GM10248 (cell line): ENCODE results near the gene CABP2.
A peak's percentile ranks its signal among the peaks of the same experiment; 100 is the strongest.
"Not testable (repeated sequence)": the region's sequence is repeated elsewhere in the genome, so short reads cannot be mapped to it uniquely, and the experiment has no call there.

Experiments used
- CTCF ChIA-PET: fragments of 300-600 bp; sonication (Branson Sonifier 250); formaldehyde crosslinking; extraction: SDS; loops from one replicate; lab custom pipeline; 2021; ENCODE audit warnings: antibody characterized with exemption; lab: Yijun Ruan, JAX
- POLR2A ChIA-PET: fragments of 350-650 bp; sonication (Branson Sonifier 250); formaldehyde crosslinking; extraction: SDS; loops from one replicate; lab custom pipeline; 2020; ENCODE audit warnings: antibody characterized with exemption; lab: Yijun Ruan, JAX
- DNase-seq: peaks from one replicate; pipeline ENCODE4 v3.0.0; 2012; ENCODE audit errors: extremely low spot score
- CTCF ChIP-seq: IDR thresholded peaks from 2 replicates; pipeline ENCODE4 v1.5.1; 2012; ENCODE audit warnings: mild to moderate bottlenecking, low read depth; ENCODE audit errors: extremely low read depth, missing control alignments, control extremely low read depth

CABP2 gene

GRCh38 chr11:67482827-67483798 lies 40.1 kb downstream of the CABP2 start, which contains the start of gene AIP:
TSS of gene AIP (plus strand) at chr11:67483026. CDS start at chr11:67483159, 133 bp downstream.
- POLR2A ChIA-PET: interaction anchor here (0.9 to 1.0 kb wide), 4 partner anchors 10 to 47 kb away, joined by 3 to 5 read pairs (median 3); partner anchors contain the start of gene PTPRCAP
- CTCF ChIA-PET: interaction anchor here (0.7 to 2.5 kb wide), 6 partner anchors 8 to 82 kb away, joined by 3 to 12 read pairs (median 6); partner anchors contain the start of genes PITPNM1 and TMEM134
- no peak for TF ChIP-seq CTCF
- DNase-seq: peak; percentile 94

- ChIA-PET CTCF (interaction anchor here (0.7 to 2.5 kb wide), 8 partner anchors 9 to 100 kb away, joined by 3 to 12 read pairs (median 4); partner anchors contain the start of genes PITPNM1 and TMEM134), POLR2A (interaction anchor here (0.9 to 1.0 kb wide), 4 partner anchors 11 to 46 kb away, joined by 3 to 5 read pairs (median 3); partner anchors contain the start of gene PTPRCAP)
- no peak for TF ChIP-seq CTCF
- no peak for DNase-seq
Measured at GRCh38 chr11:67482275-67482826, 40.9 kb downstream of the CABP2 start.

GRCh38 chr11:67477344-67478050 lies 45.7 kb downstream of the CABP2 start:
- CTCF ChIA-PET: interaction anchor here (1.2 kb wide), 1 partner anchor 126 kb away, joined by 5 read pairs; no protein-coding TSS in a partner anchor
- DNase-seq, POLR2A ChIA-PET: not testable (repeated sequence)

DNA sequence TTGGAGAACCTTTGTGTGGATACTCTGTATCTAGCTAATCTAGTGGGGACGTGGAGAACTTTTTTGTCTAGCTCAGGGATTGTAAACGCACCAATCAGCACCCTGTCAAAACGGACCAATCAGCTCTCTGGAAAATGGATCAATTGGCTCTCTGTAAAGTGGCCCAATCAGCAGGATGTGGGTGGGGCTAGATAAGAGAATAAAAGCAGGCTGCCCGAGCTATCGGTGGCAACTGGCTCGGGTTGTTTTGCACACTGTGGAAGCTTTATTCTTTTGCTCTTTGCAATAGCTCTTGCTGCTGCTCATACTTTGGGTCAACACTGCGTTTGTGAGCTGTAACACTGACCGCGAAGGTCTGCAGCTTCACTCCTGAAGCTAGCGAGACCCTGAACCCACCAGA lies 46.6 kb downstream of the CABP2 start:
- DNase-seq, CTCF ChIA-PET: not testable (repeated sequence)
- POLR2A ChIA-PET: interaction anchor here (1.3 kb wide), 1 partner anchor 75 kb away, joined by 4 read pairs; the partner anchor contains the start of gene PPP1CA

DNA sequence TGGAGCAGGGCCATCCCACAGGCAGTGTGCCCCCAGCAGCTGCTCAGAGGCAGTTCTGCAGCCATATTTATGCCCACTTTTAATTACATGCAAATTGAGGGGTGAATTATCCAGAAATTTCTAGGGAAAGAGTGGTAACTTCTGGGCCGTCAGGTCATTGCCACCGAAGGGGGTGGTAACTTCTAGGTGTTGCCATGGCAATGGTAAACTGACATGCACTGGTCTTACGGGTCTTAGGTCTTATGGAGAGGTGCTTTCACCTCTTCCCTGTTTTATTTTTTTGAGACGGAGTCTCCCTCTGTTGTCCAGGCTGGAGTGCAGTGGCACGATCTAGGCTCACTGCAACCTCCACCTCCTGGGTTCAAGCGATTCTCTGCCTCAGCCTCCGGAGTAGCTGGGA lies 50.4 kb downstream of the CABP2 start:
- DNase-seq: no peak
- ChIA-PET POLR2A (no interaction called here), CTCF (interaction anchor here (1.0 to 1.3 kb wide), 2 partner anchors 10 to 71 kb away, joined by 3 read pairs; partner anchors contain the start of genes AIP and PPP1CA)
- no peak for TF ChIP-seq CTCF

DNA sequence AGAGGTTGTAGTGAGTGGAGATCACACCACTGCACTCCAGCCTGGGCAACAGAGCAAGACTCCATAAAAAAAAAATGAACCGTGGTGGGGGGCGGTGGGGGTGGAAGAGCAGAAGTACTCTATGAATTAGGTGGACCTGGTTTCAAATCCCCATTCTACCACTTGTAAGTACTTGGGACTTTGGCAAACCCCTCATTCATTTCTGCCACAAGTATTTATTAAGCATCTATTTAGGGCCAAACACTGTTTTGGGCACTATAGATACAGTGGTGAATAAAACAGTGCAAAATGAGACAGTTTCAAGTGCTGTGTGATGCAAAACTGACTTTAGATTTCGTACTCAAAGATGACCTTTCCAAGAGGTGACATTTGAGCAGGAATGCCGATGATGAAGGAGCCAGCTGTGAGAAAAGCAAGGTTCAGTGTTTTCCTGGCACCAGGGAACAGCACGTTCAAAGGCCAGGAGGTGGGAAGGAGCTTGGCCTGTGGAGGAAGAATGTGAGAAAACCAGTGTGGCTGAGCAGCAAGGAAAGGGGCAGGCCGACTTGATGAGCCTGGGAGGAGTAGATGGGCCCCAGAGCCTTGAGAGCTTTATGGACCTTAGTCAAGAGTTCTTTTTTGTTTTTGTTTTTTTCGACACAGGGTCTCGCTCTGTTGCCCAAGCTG lies 52.8 kb downstream of the CABP2 start:
- ChIA-PET POLR2A (interaction anchor here (0.5 kb wide), 1 partner anchor 17 kb away, joined by 3 read pairs; no protein-coding TSS in a partner anchor), CTCF (interaction anchor here (0.6 to 3.6 kb wide), 6 partner anchors 9 to 119 kb away, joined by 3 to 22 read pairs (median 4); partner anchors contain the start of genes AIP, PITPNM1 and PPP1CA)
- DNase-seq: no peak
- no peak for TF ChIP-seq CTCF
